ENCODE measurements around the gene ASGR2.
"Not testable (repeated sequence)": the region's sequence is repeated elsewhere in the genome, so short reads cannot be mapped to it uniquely, and the experiment has no call there.

Gene ASGR2

GRCh38 chr17:7097940-7098339 is 16.7 kb downstream of the ASGR2 start:
- DNase-seq, result no peak

GRCh38 chr17:7095625-7096024 is 19.0 kb downstream of the ASGR2 start:
- DNase-seq, result no peak

- DNase-seq, result no peak
Observed at GRCh38 chr17:7094652-7095019, 20.0 kb downstream of the ASGR2 start.

- DNase-seq, result not testable (repeated sequence)
Observed at GRCh38 chr17:7091311-7092005, 23.2 kb downstream of the ASGR2 start.

GRCh38 chr17:7089570-7089969 is 25.1 kb downstream of the ASGR2 start:
- not testable (repeated sequence) for DNase-seq

GRCh38 chr17:7088442-7088841 is 26.2 kb downstream of the ASGR2 start:
- DNase-seq, result not testable (repeated sequence)

GRCh38 chr17:7084088-7084487 is 30.5 kb downstream of the ASGR2 start:
- no peak for DNase-seq

GRCh38 chr17:7083592-7083991 is 31.0 kb downstream of the ASGR2 start:
- no peak for DNase-seq

GRCh38 chr17:7081341-7082062 is 33.1 kb downstream of the ASGR2 start:
- peak; percentile 28 for DNase-seq

- no peak for DNase-seq
Observed at GRCh38 chr17:7080456-7081041, 34.1 kb downstream of the ASGR2 start.

- no peak for DNase-seq
Observed at GRCh38 chr17:7079581-7080455, 34.8 kb downstream of the ASGR2 start, which contains the start of gene CLEC10A. TSS of gene CLEC10A (minus strand) at chr17:7080251. CDS start at chr17:7078812, 1,439 bp downstream.

- no peak for DNase-seq
Observed at GRCh38 chr17:7078711-7079110, 35.9 kb downstream of the ASGR2 start.

GRCh38 chr17:7077911-7078546 is 36.6 kb downstream of the ASGR2 start:
- no peak for DNase-seq

GRCh38 chr17:7074931-7075330 is 39.7 kb downstream of the ASGR2 start:
- DNase-seq, result no peak

GRCh38 chr17:7072406-7072805 is 42.2 kb downstream of the ASGR2 start:
- no peak for DNase-seq

GRCh38 chr17:7070712-7071111 is 43.9 kb downstream of the ASGR2 start:
- DNase-seq, result no peak

GRCh38 chr17:7068268-7068667 is 46.4 kb downstream of the ASGR2 start:
- no peak for DNase-seq

GRCh38 chr17:7067198-7067597 is 47.4 kb downstream of the ASGR2 start:
- no peak for DNase-seq

GRCh38 chr17:7064261-7064660 is 50.4 kb downstream of the ASGR2 start:
- DNase-seq, result no peak

GRCh38 chr17:7063518-7064094 is 51.0 kb downstream of the ASGR2 start:
- no peak for DNase-seq

GRCh38 chr17:7060165-7060891 is 54.3 kb downstream of the ASGR2 start:
- peak; percentile 61 for DNase-seq

All from activated CD4-positive, alpha-beta T cell treated with anti-CD3 and anti-CD28 coated beads, Interleukin-10, Interleukin-2, amounts not matched to agents 100 ng/mL and 50 ng/mL, durations not matched to agents 16 hours and 8 hours (primary cell).